Measurements from ENCODE around the gene AKAP13. TPM values are rescaled to one million over a fixed set of nuclear protein-coding genes. Genes with fewer than 3 reads are reported as not detected.
"Not testable (repeated sequence)": the region's sequence is repeated elsewhere in the genome, so short reads cannot be mapped to it uniquely, and the experiment has no call there.

AKAP13 gene
- polyA plus RNA-seq, 3 donors: 82.8 to 94.8 (median 88.1) TPM

DNA sequence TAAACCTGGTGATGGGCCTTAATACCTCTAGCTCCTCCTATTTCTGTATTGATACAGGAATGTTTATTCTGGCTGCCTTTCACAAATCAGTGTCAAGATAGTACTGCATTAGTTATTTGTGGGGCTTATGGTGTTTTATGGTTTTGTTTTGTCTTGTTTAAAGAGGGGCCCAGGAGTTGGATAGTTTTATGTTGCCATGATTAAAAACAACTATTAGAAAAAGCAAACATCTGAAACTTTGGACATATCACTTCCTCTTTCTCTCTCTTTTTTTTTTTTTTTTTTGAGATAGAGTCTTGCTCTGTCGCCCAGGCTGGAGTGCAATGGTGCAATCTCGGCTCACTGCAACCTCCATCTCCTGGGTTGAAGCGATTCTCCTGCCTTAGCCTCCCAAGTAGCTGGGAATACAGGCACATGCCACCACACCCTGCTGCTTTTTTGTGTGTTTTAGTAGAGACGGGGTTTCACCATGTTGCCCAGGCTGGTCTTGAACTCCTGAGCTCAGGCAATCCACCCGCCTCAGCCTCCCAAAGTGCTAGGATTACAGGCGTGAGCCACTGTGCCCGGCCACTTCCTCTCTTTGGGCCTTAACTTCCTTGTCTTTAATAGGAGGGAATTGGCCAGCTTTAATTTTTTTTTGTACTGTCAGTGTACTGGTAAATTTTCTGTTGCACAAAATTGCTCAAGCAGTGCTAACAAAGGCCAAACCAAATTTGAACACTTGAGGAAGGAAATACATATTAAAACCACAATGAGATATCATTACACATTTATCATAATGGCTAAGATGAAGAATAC is 155.3 kb downstream of the AKAP13 start:
- not testable (repeated sequence) for DNase-seq

DNA sequence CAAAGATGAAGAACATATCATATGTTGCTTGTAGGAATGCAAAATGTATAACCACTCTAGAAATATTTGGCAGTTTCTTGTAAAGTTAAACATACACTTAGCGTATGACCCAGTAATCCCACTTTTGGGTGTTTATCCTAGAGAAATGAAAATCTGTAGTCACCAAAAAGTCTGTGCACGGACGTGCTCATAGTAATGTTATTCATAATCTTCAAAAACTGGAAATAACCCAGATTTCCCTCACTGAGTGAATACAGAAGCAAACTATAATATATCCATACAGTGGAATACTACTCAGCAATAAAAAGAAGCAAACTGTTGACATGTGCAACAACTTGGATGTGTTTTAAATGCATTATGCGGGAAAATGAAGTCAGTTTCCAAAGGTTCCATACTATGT is 155.9 kb downstream of the AKAP13 start:
- no peak for DNase-seq

DNA sequence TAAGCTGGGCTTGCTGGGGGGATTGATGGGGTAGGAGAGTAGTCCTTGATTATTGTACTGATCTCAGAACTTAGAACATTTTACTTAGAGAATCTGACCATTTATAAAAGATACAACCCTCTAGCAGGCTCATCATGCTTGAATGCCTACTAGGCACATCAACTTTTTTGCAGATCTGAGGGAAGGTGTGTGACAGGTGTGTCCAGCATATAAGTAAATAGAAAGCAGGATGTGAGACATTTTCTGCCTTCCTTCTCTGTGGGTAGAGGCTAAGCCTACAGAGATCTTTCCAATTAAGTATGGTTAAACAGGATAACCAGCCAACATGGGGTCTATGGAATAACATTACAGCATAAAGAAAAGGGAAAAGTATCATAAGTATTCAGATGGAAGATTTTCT is 159.1 kb downstream of the AKAP13 start:
- DNase-seq: no peak

DNA sequence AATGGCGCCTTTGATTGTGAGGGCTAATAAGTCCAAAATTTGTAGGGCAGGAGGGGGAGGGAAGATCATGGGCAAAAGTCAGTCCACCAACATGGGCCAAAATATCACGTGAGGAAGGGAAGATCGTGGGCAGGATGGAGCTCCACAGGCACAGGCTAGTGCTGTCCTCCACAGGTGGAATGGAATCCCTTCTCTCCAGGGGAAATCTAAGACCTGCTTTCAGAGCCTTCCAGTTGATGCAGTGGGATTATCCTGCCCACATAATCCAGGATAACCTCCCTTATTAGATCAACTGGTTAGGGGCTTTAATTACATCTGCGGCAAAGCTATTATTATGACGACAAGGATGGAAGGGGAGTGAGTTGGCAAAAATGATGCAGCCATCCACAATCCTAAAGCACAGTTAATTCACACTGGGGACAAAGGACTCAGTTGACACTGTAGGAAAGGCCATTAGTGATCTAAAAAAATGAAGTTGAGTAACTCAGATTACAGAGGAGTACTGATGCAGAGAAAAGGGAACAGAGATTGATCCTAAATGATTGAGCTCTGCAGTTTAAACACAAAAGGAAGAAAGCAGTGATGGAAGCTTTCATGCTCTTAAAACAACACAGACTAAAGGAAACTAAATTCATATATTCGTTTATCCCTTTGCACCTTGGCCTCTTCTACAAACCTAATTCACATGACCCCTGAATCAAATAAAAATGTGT is 159.8 kb downstream of the AKAP13 start:
- no peak for DNase-seq

DNA sequence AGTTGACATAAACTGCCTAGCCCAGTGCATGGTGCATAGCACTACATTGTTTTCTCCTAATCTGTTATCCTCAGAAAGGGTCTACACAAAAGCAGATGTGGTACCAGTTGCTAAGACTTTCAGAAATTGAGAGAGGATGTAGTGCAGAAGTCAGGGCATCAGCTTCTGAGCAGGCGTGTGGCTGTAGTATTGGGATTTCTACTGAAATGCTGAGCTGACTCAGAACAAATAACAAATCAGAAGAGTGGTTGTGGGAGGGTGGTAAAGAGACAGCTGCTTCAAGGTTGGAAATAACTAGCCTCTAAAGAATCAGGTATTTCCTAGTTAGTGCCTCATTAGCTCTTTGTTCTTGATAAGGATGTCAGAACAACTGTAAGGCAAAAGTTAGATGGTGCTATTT is 161.3 kb downstream of the AKAP13 start:
- DNase-seq: no peak

DNA sequence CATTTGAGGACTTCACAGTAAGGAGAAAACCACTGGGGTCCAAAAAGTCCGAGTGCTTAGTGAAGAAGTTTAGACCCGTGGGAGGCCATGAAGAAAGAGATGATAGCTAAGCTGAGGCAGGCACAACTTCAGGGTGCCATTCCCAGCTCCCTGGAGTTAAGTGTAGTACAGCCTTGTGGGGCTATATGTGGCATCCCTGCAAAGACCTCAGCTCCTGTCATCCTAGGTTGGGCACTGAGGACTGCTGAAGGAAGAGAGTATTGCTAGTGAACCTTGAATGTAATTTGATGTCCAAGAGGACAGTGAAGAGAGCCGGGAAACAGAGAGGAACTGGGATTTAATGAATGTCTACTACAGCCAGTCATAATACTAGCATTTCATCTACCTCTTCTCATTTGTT is 162.1 kb downstream of the AKAP13 start:
- no peak for DNase-seq

DNA sequence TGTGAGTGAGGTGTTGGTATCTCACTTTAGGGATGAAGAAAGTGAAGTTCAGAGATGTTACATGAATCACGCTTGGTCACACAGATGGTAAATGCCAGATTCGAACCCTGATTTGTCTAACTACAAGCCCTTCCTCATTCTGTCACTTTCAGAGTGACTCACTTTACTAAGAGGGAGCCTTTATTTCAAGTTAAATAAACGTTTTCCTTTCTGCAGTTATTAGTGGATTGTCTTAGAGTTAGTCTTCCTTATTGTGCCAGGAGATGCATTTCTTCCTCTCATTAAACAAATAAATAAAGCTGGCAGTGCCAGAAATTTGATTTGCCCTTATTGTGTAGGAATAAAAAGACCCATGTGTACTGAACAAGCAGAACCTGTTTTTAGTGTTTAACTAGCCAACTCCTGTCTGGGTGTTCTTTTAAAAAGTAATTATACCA is 162.5 kb downstream of the AKAP13 start:
- DNase-seq: no peak

DNA sequence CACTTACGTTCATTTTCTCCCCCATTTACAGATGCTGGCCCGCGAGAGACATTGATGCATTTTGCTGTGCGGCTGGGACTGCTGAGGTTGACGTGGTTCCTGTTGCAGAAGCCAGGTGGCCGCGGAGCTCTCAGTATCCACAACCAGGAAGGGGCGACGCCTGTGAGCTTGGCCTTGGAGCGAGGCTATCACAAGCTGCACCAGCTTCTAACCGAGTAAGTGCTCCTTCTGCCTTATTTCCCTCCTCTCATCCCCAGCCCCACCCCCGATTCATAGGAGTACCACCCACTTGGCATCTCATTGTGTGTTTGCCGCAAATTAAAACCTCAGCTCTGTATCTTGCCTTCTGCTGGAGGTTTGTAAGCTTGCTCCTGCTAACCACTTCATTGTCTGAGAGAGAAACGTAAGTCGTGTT is 163.3 kb downstream of the AKAP13 start:
- DNase-seq: no peak

DNA sequence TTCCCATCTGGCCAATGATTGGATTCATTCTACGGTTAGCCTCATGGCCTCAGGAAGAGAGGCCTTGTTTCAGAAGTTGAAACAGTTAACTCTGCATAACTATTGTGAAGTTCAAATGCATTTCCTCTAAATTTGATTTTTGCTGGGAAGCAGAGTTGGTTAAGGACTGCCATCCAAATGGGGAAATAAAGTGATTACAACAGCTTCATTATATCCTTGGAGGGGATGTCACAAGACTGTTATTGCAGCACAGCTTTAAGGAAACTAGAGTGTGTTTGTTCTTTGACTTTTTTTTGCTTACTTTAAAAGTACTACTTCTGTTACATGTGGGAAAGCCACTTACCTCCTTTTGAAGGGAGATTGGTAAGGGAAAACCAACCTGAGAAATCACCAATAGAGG is 164.8 kb downstream of the AKAP13 start:
- no peak for DNase-seq

DNA sequence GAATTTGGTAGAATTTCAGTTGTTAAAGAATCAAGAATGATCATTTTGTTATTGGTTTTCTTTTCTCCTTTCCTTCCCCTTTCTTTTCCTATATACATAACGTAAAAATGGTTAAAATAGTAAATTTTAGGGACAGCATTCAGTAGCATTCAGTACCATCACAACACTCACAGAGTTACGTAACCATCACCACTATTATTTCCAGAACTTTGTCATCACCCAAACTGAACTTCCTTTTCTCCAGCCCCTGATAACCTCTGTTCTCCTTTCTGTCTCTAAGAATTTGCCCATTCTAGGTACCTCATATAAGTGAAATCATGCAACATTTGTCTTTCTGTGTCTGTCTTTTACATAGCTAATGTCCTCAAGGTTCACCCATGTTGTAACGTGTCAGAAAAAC is 165.3 kb downstream of the AKAP13 start:
- DNase-seq: no peak

DNA sequence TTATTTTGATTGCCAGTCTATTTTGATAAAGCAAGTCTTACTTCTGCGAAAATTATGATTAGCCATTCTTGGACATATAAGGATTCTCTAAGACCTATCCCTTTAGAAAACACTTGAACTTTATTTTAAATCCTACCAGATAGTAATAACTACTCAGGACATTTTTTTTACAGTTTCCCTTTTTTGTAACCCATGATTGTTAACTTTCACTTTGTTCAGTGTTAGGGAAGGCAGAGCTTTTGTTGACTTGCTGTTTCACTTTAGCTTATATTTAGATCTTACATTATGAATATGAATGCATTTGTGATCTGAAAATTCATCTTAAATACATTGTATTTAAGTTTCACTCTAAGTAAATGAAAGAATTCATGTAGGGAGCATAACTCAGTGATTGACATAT is 167.0 kb downstream of the AKAP13 start:
- no peak for DNase-seq

DNA sequence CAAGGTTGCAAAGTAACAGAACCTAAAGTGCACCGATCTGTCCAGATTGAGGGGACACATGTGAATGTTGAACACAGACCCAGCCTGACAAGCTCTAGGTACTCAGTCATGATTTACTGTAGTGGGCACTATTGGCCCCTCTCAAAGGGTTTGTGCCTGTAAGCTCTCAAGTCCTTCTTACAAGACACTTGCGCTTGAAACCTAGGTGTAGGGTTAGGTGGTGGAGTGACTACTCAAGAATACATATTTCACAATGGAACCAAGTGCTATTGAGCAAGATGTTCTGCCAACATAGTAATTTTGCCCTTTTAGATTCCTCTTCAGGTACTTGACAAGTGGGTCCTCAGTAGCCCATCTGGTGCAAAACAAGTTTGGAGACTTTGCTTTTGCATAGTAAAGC is 169.9 kb downstream of the AKAP13 start:
- DNase-seq: no peak

DNA sequence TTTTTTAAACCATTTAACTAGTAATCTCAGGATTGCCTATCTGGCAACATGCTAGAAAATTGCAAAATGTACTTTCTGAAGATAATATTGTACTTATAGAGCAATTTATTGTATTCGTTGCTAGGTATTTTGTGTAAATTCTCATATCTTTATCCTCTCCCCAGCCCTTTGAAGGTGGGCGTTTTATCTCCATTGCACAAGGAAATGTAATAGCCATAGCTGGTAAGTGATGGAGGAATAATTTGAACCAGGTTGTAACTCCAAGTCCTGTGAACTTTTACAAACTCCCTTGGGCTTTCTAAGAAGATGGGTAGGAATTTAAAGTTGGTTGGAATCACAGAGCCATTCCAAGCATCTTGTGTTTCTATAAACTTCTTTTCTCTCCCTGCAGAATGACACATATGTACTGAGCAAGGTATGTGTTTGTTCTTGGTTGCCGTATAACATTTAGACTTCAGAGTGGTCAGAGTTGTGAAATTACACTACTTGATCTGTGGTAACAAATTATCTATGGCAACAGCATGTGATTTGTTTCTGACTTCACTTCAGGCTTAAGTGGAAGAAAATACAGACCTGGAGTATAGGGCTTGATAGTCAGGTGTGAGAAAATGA is 170.9 kb downstream of the AKAP13 start:
- DNase-seq: no peak

DNA sequence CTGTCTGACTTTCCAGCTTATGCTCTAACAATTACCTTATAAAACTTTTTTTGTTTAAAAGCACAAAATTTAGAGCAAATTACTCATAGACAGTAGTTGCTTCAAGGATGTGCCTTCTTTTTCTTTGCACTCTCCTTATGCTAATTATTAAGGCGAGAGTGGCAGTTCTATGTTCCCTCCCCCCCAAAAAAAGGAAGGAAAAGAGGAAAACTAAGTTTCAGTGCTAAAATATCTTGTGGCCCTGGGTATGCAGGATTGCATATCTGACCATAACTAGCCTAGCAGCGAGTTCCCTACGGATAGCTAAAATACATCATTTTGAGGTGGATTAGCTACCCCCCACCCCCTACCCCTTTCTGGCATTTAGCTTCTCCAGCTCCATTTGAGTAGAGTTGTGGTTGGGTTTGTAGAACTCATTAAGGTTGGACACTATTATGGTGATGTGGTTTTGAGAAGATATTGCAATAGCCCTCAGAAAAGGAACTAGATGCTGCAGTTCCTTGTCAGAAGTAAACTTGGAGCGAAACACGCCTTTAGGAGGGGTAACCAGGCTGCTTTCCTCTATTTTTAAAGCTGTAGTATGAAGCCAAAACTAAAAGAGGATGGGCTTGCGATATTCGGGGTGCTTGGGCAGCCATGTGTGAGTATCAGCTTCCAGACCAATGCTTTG is 174.6 kb downstream of the AKAP13 start:
- no peak for DNase-seq

DNA sequence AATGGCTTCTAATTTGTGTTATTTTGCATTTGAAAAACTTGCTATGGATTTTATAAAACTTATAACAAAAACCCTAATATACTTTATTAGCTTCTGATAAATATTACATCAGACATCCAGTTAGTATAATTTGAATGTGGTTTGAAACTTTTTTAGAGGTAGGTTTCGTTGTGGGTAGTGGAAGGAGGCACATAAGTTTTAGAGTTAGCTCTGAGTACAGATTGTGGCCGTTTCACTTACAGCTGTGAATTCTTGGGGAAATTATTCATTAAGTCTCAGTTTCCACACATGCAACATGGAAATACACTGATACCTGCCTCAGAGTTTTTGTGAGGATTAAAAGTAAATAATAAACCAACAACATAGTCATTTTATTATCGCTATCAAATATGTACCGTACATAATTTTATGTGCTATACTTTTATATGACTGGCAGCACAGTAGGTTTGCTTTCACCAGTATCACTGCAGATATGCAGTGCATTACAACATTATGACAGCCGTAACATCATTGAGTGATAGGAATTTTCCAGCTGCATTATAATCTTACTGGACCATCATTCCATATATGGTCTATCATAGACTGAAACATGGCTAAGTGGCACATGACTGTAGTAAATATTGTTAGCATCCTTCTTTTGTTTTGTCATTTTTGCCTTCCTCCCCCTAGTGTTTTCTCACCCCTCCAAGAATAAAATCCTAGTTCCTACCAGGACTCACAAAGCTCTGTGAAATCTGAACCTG is 175.6 kb downstream of the AKAP13 start:
- no peak for DNase-seq

DNA sequence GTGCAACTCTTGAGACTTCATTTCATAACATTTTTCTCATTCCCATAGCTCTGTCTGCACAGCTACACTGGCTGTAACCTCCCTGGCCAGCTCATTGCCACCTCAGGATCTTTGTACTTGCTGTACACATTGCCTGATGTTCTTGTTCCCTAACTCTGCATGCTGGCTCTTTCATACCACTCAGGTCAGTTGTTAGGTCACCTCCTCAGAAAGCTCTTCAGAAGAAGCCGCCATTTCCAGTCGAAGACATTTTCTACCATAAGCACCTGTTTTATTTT is 176.2 kb downstream of the AKAP13 start:
- no peak for DNase-seq

DNA sequence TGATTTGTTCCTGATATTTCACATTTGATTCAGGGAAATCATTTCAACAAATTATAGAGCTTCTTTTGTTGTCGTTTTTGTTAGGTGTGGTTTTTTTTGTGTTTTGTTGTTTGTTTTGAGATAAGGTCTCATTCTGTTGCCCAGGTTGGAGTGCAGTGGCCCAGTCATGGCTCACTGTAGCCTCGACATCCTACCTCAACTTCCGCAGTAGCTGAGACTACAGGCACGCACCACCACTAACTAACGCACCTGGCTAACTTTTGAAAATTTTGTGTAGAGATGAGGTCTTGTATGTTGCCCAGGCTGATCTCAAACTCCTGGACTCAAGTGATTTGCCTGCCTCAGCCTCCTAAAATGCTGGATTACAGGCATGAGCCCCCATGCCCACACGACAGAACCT is 177.0 kb downstream of the AKAP13 start:
- DNase-seq: no peak

DNA sequence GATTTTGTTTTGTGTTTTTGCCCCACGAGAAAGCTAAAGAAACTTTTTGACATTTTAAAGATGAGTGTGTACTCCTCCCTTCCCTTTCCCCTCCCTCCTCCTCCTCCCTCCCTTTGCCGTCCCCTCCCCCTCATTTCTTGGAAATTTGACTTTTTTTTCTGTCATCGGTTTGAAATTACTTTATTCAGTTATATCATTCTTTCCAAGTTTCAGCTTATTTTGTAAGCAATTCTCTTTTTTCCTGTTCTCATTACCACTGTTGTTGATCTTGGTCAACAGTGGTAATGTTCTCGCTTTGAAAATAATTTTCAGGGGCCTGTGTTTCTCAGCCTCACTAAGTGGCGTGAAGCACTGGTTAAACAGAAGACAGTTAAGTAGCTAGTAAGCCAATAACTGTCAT is 178.4 kb downstream of the AKAP13 start:
- DNase-seq: no peak

DNA sequence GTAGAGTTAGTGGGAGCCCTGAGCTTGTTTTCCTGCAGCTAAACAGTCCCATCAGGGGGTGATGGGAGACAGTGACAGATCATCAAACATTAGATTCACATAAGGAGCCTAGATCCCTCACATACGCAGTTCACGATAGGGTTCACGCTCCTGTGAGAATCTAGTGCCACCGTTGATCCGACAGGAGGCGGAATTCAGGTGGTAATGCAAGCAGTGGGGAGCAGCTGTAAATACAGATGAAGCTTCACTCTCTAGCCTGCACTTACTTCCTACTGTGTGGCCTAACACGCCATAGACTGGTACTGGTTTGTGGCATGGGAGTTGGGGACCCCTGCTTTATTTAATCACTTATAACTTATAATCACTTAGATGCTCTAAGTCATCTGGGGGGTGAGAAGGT is 179.1 kb downstream of the AKAP13 start:
- no peak for DNase-seq

DNA sequence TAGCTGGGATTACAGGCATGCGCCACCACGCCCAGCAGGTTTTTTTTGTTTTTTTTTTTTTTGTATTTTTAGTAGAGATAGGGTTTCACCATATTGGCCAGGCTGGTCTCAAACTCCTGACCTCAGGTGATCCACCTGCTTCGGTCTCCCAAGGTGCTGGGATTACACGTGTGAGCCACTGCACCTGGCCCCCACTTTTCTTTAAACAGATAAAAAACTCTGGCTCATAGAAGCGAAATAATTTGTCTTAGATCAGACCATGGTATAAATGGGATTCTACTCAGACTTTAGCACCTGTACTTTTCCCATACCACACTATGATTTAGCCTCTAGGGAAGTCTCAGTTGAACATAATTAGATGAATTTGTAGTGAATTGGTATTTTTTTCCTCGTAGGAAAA is 182.4 kb downstream of the AKAP13 start:
- no peak for DNase-seq

DNA sequence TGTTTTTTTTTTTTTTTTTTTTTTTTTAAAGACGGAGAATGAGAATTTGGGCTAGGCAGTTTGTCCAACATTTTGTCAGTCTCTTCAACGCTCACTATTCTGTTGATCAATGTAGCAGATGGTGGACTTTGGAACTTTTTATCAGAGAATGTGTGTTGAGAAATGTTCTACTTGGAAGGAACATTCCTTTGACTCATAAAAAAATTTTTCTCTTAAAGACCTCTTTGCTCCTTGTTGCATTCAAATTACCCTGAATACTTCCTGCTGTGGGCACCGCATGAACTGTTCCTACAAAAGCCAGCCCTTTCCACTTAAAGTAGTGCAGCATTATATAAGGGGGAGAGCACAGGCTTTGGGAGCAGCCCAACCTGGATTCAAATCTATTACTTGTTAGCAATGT is 182.9 kb downstream of the AKAP13 start:
- no peak for DNase-seq

DNA sequence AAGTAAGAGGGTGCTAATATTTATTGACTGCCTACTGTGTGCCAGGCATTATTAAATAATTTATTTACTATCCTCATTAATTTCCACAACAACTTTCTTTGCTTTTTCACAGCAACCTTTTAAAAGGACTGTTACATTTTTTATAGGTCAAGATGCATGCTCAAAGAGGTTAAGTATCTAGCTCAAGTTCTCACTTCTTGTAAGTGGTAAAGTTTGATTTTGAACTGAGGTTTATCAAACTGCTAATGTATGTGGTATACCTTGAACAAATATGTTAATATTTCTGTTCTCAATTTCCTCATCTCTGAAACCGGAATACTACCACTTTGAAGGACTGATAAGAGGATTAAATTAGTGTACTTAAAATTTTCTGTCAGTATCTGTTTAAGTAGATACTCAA is 183.3 kb downstream of the AKAP13 start:
- no peak for DNase-seq
